GM19372 (cell line): ENCODE data around the gene PPIG.
"Not testable (repeated sequence)": the region's sequence is repeated elsewhere in the genome, so short reads cannot be mapped to it uniquely, and the experiment has no call there.

Experiments used
- ATAC-seq: cut with Tn5 transposase; IDR thresholded peaks from one replicate; pipeline ENCODE4 v1.9.1; 2021; ENCODE audit warnings: mild to moderate bottlenecking, low read depth, moderate library complexity; ENCODE audit not compliant: unreplicated experiment

PPIG gene

GRCh38 chr2:169584005-169584877, at the start of gene PPIG:
Gene PPIG, plus strand, starts transcription at chr2:169584351. Its CDS starts 19,691 bp downstream, at chr2:169604042.
- ATAC-seq: peak; percentile 90

GRCh38 chr2:169539460-169539859, 44.7 kb upstream of the PPIG start:
- not testable (repeated sequence) for ATAC-seq

- no peak for ATAC-seq
These were observed 44.0 kb upstream of the PPIG start for GRCh38 chr2:169540146-169540545.

- no peak for ATAC-seq
These were observed 41.7 kb upstream of the PPIG start for GRCh38 chr2:169542433-169542832.

- ATAC-seq: no peak
These were observed 37.4 kb upstream of the PPIG start for GRCh38 chr2:169546756-169547155.

GRCh38 chr2:169561364-169561763, 22.8 kb upstream of the PPIG start:
- no peak for ATAC-seq

- not testable (repeated sequence) for ATAC-seq
These were observed 22.1 kb upstream of the PPIG start for GRCh38 chr2:169562084-169562483.

- no peak for ATAC-seq
These were observed 21.6 kb upstream of the PPIG start for GRCh38 chr2:169562519-169562918.

- ATAC-seq: no peak
These were observed 18.5 kb upstream of the PPIG start for GRCh38 chr2:169565686-169566085.

- no peak for ATAC-seq
These were observed 14.2 kb upstream of the PPIG start for GRCh38 chr2:169569948-169570347.

GRCh38 chr2:169570752-169571151, 13.4 kb upstream of the PPIG start:
- not testable (repeated sequence) for ATAC-seq

GRCh38 chr2:169571571-169571970, 12.6 kb upstream of the PPIG start:
- ATAC-seq: no peak

- ATAC-seq: no peak
These were observed 12.0 kb upstream of the PPIG start for GRCh38 chr2:169572189-169572588.

GRCh38 chr2:169572821-169573159, 11.4 kb upstream of the PPIG start:
- ATAC-seq: no peak

- peak; percentile 100 for ATAC-seq
These were observed 10.8 kb upstream of the PPIG start, which contains the start of gene FASTKD1 for GRCh38 chr2:169573160-169573973. Gene FASTKD1, minus strand, starts transcription at chr2:169573865. Its CDS starts 1,836 bp downstream, at chr2:169572029.

GRCh38 chr2:169573974-169574299, 10.2 kb upstream of the PPIG start:
- no peak for ATAC-seq

- not testable (repeated sequence) for ATAC-seq
These were observed 9.6 kb upstream of the PPIG start for GRCh38 chr2:169574539-169574938.

GRCh38 chr2:169575264-169575663, 8.9 kb upstream of the PPIG start:
- ATAC-seq: not testable (repeated sequence)

GRCh38 chr2:169579044-169579443, 5.1 kb upstream of the PPIG start:
- no peak for ATAC-seq

- not testable (repeated sequence) for ATAC-seq
These were observed 1.4 kb upstream of the PPIG start for GRCh38 chr2:169582552-169583266.

- no peak for ATAC-seq
These were observed 633 bp upstream of the PPIG start for GRCh38 chr2:169583518-169583917.
